Measurements from ENCODE around the gene CASTOR1.

DNA sequence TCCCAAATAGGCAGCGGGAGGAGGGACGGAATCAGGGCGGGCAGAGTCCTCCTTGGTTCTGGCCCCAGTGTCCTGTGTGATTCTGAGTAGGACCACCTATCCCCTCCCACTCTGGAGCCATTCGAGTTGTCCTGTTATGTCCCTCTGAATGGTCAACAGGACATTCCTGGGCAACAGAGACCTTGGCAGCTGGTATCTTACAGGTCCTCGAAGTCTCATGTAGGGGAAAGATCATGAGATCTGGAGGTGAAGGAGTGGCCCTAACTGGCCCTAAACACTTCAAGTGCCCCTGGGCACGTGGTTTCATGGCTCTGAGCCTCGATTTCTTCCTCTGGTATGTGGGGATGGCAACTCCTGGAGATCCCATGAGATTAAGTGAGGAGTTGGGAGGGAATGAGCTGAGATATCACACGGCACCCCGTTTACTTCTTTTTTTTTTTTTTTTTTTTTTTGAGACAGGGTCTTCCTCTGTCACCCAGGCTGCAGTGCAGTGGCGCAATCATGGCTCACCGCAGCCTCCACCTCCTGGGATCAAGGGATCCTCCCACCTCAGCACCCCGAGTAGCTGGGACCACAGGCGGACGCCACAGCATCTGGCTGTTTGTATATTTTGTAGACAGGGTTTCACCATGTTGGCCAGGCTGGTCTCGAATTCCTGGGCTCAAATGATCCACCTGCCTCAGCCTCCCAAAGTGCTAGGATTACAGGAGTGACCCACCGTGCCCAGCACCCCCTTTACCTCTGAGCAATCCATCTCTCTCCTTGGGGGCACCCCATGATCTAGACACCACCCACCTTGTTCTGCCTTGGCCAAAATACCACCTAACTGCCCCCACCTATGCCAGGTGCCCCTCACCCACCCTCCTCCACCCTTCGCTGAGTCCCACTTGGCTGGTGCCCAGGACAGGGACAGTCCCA is 49.6 kb downstream of the CASTOR1 start:
- TF ChIP-seq CTCF (IDR thresholded peaks at IDR 0.05), result no peak
- no peak for TF ChIP-seq POLR2A (IDR thresholded peaks at IDR 0.05)
- TF ChIP-seq POLR2AphosphoS5 (IDR thresholded peaks at IDR 0.05; ENCODE audit: insufficient read depth in 1 of 2, low read depth in 1 of 2), result no peak

All from vagina (tissue), 2 donors.